Renal pelvis (tissue), 12 donors: ENCODE data around the gene STX16. TPM values are rescaled to one million over a fixed set of nuclear protein-coding genes. Genes with fewer than 3 reads are reported as not detected.

Experiments
- DNase-seq: peaks from one replicate; pipeline ENCODE4 v3.0.0-alpha.2; 2013
- long read RNA-seq, 16 experiments: transcript quantifications; one replicate each; lab custom pipeline, GENCODE V29; 2026
- polyA plus RNA-seq, 3 donors: library from polyadenylated mRNA; unstranded; fragments of 120-200 nt; gene quantifications; one replicate each; pipeline ENCODE4 v1.2.1, GENCODE V29; 2013; ENCODE audit not compliant: insufficient read length in 3 of 3

Gene STX16, protein sequence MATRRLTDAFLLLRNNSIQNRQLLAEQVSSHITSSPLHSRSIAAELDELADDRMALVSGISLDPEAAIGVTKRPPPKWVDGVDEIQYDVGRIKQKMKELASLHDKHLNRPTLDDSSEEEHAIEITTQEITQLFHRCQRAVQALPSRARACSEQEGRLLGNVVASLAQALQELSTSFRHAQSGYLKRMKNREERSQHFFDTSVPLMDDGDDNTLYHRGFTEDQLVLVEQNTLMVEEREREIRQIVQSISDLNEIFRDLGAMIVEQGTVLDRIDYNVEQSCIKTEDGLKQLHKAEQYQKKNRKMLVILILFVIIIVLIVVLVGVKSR
- polyA plus RNA-seq = 10 to 100 TPM; 49.6 to 89.2 (median 76.7) TPM
- long read RNA-seq, donor 1 = 0 reads
- long read RNA-seq, donor 2, full-length matches to known transcripts = 2 of 2 reads
- long read RNA-seq, donor 2, partial matches to known transcripts = 0 of 2 reads
- long read RNA-seq, donor 2, other reads (novel, unspliced or antisense) = 0 of 2 reads
- long read RNA-seq, donor 3, full-length matches to known transcripts = 1 of 1 reads
- long read RNA-seq, donor 3, partial matches to known transcripts = 0 of 1 reads
- long read RNA-seq, donor 3, other reads (novel, unspliced or antisense) = 0 of 1 reads
- long read RNA-seq, donor 4 = 0 reads
- long read RNA-seq, donor 5 = 0 reads
- long read RNA-seq, donor 6, full-length matches to known transcripts = 4 of 16 reads
- long read RNA-seq, donor 6, partial matches to known transcripts = 6 of 16 reads
- long read RNA-seq, donor 6, other reads (novel, unspliced or antisense) = 6 of 16 reads
- long read RNA-seq, donor 7, full-length matches to known transcripts = 1 of 6 reads
- long read RNA-seq, donor 7, partial matches to known transcripts = 5 of 6 reads
- long read RNA-seq, donor 7, other reads (novel, unspliced or antisense) = 0 of 6 reads
- long read RNA-seq, donor 8 = 0 reads
- long read RNA-seq, donor 9, partial matches to known transcripts = 5 of 5 reads
- long read RNA-seq, donor 9, other reads (novel, unspliced or antisense) = 0 of 5 reads
- long read RNA-seq, donor 10, full-length matches to known transcripts = 4 of 4 reads
- long read RNA-seq, donor 10, partial matches to known transcripts = 0 of 4 reads
- long read RNA-seq, donor 10, other reads (novel, unspliced or antisense) = 0 of 4 reads
- long read RNA-seq, donor 11 = 0 reads
- long read RNA-seq, donor 12, full-length matches to known transcripts = 6 of 32 reads
- long read RNA-seq, donor 12, partial matches to known transcripts = 21 of 32 reads
- long read RNA-seq, donor 12, other reads (novel, unspliced or antisense) = 5 of 32 reads
- long read RNA-seq, donor 13, full-length matches to known transcripts = 1 of 1 reads
- long read RNA-seq, donor 13, partial matches to known transcripts = 0 of 1 reads
- long read RNA-seq, donor 13, other reads (novel, unspliced or antisense) = 0 of 1 reads
- long read RNA-seq, donor 14, full-length matches to known transcripts = 6 of 13 reads
- long read RNA-seq, donor 14, partial matches to known transcripts = 0 of 13 reads
- long read RNA-seq, donor 14, other reads (novel, unspliced or antisense) = 7 of 13 reads
- long read RNA-seq, donor 15, full-length matches to known transcripts = 4 of 15 reads
- long read RNA-seq, donor 15, partial matches to known transcripts = 5 of 15 reads
- long read RNA-seq, donor 15, other reads (novel, unspliced or antisense) = 6 of 15 reads
- long read RNA-seq, donor 16, partial matches to known transcripts = 0 of 6 reads
- long read RNA-seq, donor 16, other reads (novel, unspliced or antisense) = 6 of 6 reads

DNA sequence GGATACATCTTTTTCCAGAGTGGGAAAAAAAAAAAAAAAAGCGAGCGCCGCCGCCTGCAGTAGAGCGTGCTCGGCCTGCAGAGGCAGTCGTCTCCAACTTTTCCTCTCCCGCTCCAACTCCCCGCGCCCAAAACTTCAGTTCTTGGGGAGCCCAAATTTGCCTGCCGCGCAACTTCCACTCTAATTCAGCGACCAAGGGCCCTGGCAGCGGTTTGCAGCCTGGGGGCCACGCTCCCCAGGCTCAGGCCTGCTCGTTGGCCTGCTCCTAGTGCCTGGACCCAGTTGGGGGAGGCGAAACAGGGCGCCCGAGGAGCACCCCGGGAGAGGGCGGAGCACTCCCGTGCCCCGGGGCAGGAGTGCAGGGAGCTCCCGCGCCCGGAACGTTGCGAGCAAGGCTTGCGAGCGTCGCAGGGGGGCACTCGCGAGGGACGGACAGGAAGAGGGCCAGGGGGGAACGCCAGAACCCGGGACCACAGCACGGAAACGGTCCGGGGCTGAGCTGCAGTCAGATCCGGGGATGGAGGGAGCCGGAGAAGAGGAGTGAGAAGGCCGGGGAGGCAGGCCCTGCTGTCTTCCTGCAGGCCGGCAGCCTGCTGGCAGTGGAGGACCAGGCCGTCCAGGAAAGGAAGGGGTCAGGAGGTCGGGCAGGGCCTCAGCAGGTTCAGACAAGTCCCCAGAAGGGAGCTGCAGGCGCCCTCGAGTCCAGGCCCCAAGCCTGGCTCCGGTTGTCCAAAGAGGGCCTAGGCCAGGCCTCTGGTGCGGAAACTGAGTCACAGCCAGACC lies at the start of gene STX16:
STX16 (plus strand) TSS at position 508 of the 783 bp plus-strand sequence. CDS start 724 bp downstream, outside the sequence.
- peak; percentile 91 for DNase-seq

- no peak for DNase-seq
These were observed 49.0 kb upstream of the STX16 start for GRCh38 chr20:58602124-58602523.

DNA sequence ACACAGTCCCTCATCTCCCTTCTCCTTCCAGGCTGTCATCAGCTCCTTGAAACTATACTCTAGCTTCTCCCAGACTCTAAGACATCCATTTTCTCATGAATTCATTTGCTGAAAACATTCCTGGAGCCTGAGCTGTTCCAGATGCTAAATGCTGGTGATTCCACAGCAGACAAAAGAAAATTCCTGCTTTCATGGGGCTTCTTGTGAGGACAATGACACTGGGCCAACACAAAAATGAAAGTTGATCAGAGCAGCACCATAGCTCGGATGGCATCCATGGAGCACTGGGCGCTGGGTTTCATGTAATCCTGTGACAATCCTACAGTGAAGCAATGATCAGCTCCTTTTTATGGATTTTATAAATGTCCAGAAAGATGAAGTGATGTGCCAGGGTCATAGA lies 47.4 kb upstream of the STX16 start:
- DNase-seq = no peak

- no peak for DNase-seq
These were observed 46.8 kb upstream of the STX16 start for GRCh38 chr20:58604128-58604881.

GRCh38 chr20:58605292-58606065 lies 45.6 kb upstream of the STX16 start:
- no peak for DNase-seq

DNA sequence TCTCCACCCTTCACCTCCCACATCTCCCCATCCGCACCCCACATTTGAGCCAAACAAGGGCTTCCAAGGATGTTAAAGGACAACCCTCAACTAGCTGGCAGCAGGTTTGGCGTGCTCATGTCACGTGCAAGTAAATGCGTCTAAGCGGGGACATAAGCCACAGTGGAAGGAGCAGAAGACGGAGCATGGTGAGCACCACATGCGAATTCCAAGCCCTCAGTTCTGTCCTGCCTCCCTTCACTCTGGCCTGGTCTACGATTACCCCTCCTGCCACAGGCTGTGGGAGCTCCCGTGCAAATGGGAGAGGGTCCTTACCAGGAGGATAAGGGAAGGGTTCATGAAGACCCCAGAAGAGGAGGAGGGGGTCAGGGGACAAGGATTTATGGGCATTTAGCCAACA lies 44.9 kb upstream of the STX16 start:
- no peak for DNase-seq

GRCh38 chr20:58608096-58608840 lies 42.8 kb upstream of the STX16 start:
- DNase-seq = no peak

GRCh38 chr20:58609026-58609425 lies 42.1 kb upstream of the STX16 start:
- DNase-seq = no peak

DNA sequence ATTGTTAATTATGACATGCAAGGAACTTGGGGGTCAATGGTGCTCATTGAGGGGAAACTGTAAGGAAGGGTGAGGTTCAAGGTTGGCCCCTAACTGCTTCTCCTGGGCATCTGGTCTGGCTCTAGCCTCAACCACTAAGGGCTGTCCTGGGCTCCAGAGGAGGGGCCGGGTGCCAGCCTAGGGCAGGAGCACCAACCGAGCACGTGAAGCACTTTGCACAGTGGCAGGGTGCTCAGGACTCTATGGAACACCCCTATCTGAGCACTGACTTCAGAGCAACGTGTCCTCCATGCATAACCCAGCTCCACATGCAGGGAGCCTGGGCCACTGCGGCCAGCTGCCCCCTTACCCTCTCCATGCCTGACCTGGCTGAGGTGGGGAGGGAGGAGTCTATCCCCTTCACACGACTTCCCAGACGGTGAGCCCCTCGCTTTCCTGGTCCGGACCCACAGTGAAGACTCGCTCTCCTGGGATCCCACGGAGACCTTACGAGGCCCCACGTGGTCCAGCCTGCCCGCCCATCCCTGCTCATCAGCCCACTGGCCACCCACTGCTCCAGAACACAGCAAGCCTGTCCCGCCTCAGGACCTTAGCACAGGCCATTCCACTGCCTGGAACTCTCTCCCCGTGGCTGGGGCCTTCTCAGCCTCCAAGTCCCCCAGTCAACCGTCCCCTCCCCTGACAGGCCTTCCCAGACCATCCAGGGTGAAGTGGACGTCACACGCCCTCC lies 40.8 kb upstream of the STX16 start:
- no peak for DNase-seq

GRCh38 chr20:58610811-58611210 lies 40.3 kb upstream of the STX16 start:
- no peak for DNase-seq

GRCh38 chr20:58611236-58612030 lies 39.6 kb upstream of the STX16 start:
- DNase-seq = no peak

DNA sequence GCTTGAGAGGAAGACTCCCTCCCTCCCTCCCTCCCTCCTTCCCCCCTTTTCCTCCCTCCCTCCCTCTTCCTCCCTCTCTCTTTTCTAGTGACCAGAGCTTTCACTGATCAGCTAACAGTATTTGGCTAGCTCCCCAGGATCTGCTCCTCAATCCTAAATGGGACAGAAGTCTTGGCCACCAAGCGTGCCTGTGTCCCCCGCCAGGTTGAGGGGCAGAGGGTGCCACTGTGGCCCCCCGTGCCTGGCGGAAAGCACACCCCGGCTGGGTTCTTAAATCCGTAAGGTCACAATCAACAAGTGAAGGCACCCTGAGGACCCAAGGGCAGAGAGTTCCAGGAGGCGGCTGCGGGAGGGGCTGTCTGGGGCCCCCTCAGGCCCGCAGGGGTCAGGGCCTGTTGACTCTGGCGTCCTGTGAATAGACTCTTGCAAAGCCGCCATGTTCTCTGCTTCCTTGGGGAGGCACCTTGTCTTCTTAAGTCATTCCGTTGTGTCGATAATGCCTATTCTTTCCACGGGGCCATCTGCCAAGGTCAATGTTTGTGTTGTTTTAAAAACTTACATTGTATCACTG lies 38.9 kb upstream of the STX16 start:
- no peak for DNase-seq

GRCh38 chr20:58613061-58613854 lies 37.8 kb upstream of the STX16 start:
- DNase-seq = no peak

DNA sequence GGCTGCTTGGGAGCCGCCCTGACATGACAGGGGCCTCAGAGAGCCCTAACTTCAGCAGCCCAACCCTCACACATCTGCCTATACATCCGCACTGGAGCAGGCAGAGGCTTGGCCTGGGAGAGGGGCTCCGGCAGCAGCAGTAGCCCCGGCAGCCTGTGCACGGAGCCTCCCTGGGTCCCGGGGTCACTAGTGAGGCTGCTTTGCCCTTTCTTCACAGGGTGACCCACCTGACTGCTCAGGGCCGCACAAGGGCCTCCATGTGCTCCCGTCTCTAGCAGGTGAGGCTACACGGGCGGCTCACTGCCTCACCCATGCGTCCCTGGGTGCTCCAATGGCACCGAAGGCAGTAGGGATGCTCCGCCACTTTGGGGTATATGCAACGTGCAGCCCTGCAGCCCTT lies 36.7 kb upstream of the STX16 start:
- DNase-seq = no peak
